ENCODE data around the gene HTR3C.
"Not testable (repeated sequence)": the region's sequence is repeated elsewhere in the genome, so short reads cannot be mapped to it uniquely, and the experiment has no call there.

Gene HTR3C

GRCh38 chr3:184052767-184053166, at the start of gene HTR3C:
HTR3C (plus strand) TSS chr3:184053047; CDS start chr3:184053081, 34 bp downstream.
- in situ Hi-C loops (cut with MboI; ENCODE audit: low sequenced_read_pairs), result no loop called here

DNA sequence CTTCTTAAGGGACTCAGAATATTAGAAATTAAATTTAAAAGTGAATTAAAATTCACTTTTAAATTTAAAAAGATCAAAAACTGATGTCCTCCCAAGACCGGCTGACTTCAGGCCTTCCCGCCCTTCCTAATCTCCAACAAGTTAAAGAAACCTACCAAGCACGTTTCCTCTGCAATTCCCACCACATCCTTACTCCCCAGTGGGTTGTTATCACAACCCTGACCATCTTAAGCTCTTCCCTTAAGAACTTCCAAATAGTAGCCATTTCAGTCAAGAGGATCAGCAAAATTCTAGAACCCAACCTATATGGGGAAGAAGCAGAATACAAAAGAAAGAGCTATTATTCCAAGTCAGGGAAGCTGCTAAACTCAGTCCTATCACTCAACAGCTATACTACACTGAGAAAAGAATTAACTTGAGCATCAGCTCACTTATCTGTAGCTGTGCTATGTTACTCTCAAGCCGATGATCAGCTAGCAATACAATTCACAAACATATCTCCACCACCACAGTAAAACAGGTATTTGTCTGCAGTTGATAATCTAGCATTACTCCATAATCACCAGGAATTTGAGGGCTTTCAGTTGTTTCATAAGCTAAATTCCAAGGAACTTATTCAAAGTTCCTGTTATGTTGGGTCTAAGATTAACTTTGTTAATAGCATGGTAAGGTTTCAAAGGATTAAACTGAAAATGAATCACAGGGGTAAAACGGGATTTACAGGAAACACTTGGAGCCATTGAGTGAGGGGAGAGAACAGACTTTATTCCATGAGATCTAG, 49.5 kb upstream of the HTR3C start:
- in situ Hi-C loops (cut with MboI; ENCODE audit: low sequenced_read_pairs), result no loop called here

DNA sequence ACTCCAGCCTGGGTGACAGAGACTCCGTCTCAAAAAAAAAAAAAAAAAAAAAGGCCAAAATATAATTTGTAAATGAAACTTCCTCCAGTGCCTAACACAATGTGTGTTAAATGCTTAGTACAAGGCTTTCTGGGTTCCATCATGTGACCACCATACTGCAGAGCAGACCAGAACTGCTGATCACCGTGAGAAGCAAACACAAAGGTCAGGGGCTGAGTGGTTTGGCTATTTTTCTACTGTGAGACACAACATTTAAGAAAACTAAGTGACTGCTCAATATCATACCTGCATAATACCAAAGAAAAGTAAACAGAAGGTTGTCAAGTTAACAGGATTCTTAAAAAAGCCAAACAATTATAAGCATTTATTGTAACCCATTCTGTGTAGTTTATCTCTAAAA, 48.4 kb upstream of the HTR3C start:
- in situ Hi-C loops (cut with MboI; ENCODE audit: low sequenced_read_pairs), result no loop called here

DNA sequence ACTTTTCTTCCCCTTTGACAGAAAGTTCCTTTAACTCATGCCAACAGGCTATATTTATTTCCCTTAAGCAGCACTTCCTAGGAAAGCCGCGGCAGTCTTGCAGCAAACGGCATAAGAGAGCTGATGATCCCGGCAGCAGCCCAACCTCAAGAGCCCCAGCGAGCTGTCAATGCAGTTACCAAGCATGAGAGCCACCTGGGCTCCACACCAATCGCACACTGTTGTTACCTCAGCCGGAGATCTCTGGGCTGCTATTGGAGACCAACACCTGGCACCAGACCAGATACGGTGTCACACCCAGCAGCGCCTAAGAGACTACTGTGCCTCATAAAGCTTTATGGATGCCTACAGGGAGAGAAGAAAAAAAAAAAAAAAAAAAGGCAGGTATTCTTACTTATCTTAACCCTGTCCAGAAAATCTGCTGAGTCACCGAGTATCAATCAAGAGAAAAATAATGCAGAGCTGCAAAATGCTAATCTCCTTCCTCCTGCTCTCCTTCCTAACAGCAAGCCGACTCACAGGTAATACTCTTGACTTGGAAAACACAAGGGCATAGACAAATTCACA, 46.8 kb upstream of the HTR3C start:
- in situ Hi-C loops (cut with MboI; ENCODE audit: low sequenced_read_pairs), result no loop called here

DNA sequence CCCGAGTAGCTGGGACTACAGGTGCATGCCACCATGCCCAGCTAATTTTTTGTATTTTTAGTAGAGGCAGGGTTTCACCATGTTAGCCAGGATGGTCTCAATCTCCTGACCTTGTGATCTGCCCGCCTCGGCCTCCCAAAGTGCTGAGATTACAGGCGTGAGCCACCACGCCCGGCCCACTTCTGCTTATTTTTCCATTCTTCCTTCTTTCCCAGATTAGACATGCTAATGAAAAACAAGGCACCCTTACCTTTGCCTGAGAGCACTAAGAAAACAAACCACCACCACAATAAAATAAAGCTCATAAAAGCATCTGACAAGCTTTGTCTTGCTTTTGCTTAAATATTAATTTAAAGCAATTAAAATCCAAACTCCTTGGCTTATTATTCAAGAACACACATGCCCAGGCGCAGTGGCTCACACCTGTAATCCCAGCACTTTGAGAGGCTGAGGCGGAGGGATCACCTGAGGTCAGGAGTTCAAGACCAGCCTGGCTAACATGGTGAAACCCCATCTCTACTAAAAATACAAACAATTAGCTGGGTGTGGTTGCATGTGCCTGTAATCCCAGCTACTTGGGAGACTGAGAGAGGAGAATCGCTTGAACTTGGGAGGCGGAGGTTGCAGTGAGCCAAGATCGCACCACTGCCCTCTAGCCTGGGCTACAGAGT, 45.6 kb upstream of the HTR3C start:
- in situ Hi-C loops (cut with MboI; ENCODE audit: low sequenced_read_pairs), result not testable (repeated sequence)

- in situ Hi-C loops (cut with MboI; ENCODE audit: low sequenced_read_pairs), result no loop called here
Observed at GRCh38 chr3:184008161-184008560, 44.7 kb upstream of the HTR3C start.

- in situ Hi-C loops (cut with MboI; ENCODE audit: low sequenced_read_pairs), result no loop called here
Observed at GRCh38 chr3:184011230-184011876, 41.5 kb upstream of the HTR3C start.

GRCh38 chr3:184011937-184012889, 40.6 kb upstream of the HTR3C start:
- in situ Hi-C loops (cut with MboI; ENCODE audit: low sequenced_read_pairs), result no loop called here

- in situ Hi-C loops (cut with MboI; ENCODE audit: low sequenced_read_pairs), result no loop called here
Observed at GRCh38 chr3:184015381-184016019, 37.3 kb upstream of the HTR3C start.

DNA sequence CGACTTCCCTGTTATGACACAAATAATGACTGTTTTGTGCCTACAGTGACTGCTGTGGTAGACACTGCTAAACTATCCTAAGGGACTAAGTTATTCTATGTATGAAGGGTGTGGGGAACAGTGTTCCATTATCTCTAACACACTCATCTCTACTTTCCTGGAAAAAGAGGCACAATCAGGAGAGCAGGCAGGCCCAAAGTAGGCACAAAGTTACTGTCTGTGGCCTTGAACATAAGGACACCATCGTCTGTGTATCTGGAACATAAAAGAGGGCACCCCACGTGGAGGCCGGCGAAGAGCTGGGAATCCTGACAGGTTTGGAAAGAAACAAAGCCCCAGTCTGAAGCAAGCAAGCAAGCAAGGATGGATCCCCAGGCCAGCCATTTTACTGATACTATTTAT, 36.7 kb upstream of the HTR3C start:
- in situ Hi-C loops (cut with MboI; ENCODE audit: low sequenced_read_pairs), result no loop called here

DNA sequence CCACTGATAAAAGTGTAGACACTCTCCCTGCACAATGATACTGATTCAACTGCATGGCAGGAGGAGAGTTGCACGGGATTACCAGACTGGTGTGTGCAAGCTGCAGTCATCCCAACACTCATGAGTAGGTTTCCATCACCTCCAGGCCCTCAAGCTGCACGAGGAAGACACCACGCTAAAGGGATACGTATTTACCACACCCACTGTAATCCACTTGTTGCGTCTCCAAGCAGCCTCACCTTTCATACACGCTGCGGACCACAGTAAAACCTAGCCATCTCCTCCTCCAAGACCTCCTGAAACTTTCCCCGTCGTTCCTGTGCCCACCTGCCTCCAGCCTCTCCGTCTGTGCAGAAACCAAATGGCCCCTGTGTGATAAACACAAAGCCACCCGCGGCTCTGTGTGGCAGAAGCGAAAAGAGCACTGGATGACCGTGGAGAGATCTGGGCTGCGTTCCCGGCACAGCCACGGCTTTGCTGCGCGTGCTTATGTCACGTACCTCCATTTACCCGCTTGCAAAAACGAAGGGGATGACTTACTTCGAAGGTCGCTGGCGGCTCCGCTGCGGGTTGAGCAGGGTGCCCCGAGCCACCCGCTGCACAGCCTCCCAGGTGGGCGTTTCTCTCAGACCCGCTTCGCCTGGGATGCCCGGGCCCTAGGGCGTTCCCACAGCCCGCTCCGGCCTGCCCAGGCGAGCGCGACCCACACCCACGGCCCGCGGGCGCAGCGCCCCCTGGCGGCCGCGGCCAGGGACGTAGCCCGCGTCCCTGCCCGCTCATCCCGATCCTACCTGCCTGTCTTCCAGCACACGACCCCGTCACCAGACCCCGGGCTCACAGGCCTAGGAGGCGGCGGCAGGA, 35.8 kb upstream of the HTR3C start:
- in situ Hi-C loops (cut with MboI; ENCODE audit: low sequenced_read_pairs), result no loop called here

GRCh38 chr3:184017672-184018423, 35.0 kb upstream of the HTR3C start, which contains the start of gene ABCC5:
ABCC5 (minus strand) TSS chr3:184017884; CDS start chr3:184014392, 3,492 bp downstream.
- in situ Hi-C loops (cut with MboI; ENCODE audit: low sequenced_read_pairs), result no loop called here

DNA sequence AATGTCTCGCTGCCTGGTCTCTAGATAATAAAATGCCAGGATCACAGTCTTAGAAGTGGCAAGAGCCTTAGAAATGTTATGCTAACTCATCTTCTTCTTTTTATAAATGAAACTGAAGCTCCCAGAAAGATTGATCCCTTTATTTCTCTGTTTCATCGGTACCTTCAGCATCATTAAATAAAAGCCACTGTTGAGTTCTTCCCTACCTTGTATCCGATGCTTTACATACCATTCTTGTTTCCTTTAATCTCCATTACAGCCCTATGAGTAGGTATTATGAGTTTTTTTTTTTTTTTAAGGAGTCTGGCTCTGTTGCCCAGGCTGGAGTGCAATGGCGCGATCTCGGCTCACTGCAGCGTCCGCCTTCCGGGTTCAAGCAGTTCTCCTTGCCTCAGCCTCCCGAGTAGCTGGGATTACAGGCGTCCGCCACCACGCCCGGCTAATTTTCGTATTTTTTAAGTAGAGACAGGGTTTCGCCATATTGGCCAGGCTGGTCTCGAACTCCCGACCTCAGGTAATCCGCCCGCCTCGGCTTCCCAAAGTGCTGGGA, 34.3 kb upstream of the HTR3C start:
- in situ Hi-C loops (cut with MboI; ENCODE audit: low sequenced_read_pairs), result no loop called here

DNA sequence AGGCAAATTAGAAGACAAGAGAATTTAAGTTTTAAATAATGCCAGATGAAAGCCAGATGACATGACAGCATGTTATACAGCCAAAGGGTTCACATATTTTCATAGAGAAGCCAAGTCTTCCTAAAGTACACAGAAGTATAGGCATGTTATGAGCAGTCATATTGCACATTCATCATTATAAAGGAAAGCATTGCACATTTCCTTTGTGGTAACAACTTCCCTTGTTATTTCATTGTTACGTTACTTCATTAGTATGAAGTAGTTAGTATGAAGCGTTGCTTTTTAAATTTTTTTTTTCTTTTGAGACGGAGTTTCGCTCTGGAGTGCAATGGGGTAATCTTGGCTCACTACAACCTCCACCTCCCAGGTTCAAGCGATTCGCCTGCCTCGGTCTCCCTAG, 30.5 kb upstream of the HTR3C start:
- in situ Hi-C loops (cut with MboI; ENCODE audit: low sequenced_read_pairs), result no loop called here

- in situ Hi-C loops (cut with MboI; ENCODE audit: low sequenced_read_pairs), result not testable (repeated sequence)
Observed at GRCh38 chr3:184025256-184025655, 27.6 kb upstream of the HTR3C start.

DNA sequence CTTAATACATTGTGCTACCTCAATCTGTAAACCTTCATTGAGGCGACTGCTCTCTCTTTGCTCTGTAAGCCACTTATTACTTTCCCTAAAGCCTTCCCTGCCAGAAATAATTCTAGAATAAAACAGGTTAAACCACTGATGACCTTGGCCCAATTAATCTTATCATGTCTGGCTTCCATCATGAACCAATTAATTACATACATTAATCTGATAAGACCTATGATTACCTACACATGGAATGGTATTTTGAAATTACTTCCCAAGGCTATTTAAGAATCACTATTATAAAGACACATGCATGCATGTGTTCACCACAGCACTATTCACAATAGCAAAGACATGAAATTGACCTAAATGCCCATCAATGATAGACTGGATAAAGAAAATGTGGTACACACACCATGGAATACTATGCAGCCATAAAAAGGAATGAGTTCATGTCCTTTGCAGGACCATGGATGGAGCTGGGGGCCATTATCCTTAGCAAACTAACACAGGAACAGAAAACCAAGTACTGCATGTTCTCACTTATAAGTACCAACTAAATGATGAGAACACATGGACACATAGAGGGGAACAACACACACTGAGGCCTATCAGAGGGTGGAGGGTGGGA, 24.5 kb upstream of the HTR3C start:
- in situ Hi-C loops (cut with MboI; ENCODE audit: low sequenced_read_pairs), result not testable (repeated sequence)

DNA sequence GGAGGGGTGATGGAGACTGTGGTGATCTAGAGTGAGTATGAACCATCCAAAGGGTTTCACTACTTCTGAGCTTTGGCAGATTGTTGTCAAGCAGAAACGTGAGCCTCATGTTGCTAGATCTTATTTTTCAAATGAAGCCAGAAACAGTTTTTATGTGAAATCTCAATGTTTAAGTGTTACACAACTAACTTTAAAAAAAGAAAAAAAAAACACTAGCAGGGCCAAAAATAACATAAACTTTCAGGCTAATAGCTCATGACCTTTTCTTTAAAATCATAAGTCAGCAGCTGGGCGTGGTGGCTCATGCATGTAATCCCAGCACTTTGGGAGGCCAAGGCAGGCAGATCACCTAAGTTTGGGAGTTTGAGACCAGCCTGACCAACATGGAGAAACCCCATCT, 23.4 kb upstream of the HTR3C start:
- in situ Hi-C loops (cut with MboI; ENCODE audit: low sequenced_read_pairs), result no loop called here

DNA sequence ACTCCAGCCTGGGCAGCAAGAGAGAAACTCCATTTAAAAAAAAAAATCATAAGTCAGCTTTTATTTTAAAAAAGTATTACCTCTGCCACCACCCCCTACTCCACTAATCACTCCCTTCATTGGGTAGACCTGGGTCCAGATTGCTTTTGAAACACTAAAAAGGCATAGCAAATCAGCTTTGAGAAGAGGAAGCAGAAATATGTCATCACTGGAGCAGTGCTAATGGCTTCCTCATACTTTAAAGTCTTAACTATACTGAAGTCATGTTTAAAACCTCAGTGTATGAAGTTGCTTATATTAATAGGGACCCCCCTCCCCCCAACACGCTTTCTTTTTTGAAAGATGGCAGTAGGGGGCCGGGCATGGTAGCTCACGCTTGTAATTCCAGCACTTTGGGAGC, 22.3 kb upstream of the HTR3C start:
- in situ Hi-C loops (cut with MboI; ENCODE audit: low sequenced_read_pairs), result no loop called here

Data from HL-60/S4 treated with phorbol 12-myristate 13-acetate at 8.2 ng/mL for 4 days and 3 days (cell line).